Mesodermal cell (in vitro differentiated cells): Measurements from ENCODE around the gene CDH22.

ENCODE experiments used
- H3K27ac ChIP-seq: 2 replicates; pipeline ENCODE4 v1.7.0; 2013; ENCODE audit warnings: mild to moderate bottlenecking, low read depth, low read length, moderate library complexity; ENCODE audit not compliant: severe bottlenecking
- H3K36me3 ChIP-seq: 2 replicates; pipeline ENCODE4 v1.7.1; 2013; ENCODE audit warnings: mild to moderate bottlenecking, low read length, moderate library complexity; ENCODE audit not compliant: control insufficient read depth, insufficient read depth
- H3K4me1 ChIP-seq: one replicate; pipeline ENCODE4 v1.7.1; 2013; ENCODE audit warnings: mild to moderate bottlenecking, low read length; ENCODE audit not compliant: insufficient read depth, control insufficient read depth, poor library complexity, severe bottlenecking
- H3K4me3 ChIP-seq: 2 replicates; pipeline ENCODE4 v1.7.0; 2013; ENCODE audit warnings: low read length, control low read depth, mild to moderate bottlenecking; ENCODE audit not compliant: insufficient read depth, poor library complexity, severe bottlenecking; ENCODE audit errors: extremely low read depth
- H3K9me3 ChIP-seq: 2 replicates; pipeline ENCODE4 v1.7.1; 2013; ENCODE audit warnings: mild to moderate bottlenecking, low read length, moderate library complexity; ENCODE audit not compliant: control insufficient read depth
- WGBS, 2 experiments: methylation state at CpG; one replicate each; pipeline ENCODE4 v1.1.5; 2013; ENCODE audit warnings: missing lambda C conversion rate in 2 of 2; ENCODE audit not compliant: insufficient coverage in 2 of 2; 5-methylcytosine and 5-hydroxymethylcytosine counted together

The CDH22 gene

DNA sequence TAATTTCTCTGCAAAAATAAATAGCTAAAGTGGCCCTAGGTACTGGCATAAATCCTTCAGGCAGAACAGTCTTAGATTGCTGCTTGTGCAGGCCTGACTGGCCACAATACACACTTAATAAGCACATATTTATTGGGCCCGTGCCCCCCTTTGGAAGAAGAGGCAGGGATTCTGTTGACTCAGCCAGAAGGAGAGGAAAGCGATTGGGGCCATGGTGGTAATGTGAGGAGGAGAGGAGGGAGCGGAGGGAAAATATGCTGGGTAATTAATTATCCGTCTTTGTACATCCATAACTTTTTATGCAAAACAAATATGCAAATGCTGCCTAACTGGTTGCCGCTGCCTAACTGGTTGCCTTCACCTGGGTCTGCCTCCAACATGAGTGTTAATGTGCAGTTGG lies 154.0 kb downstream of the CDH22 start:
- no peak overlapping the region for H3K27ac ChIP-seq
- H3K4me3 ChIP-seq, result no peak overlapping the region
- peaks cover 7% of the 10 kb centered on the region for H3K4me1 ChIP-seq
- 67 to 100% methylated on average over 1 of the region's 5 CpGs for WGBS, 2 experiments
- H3K9me3 ChIP-seq, result no peaks in the 10 kb centered on the region
- H3K36me3 ChIP-seq, result no peaks in the 10 kb centered on the region

DNA sequence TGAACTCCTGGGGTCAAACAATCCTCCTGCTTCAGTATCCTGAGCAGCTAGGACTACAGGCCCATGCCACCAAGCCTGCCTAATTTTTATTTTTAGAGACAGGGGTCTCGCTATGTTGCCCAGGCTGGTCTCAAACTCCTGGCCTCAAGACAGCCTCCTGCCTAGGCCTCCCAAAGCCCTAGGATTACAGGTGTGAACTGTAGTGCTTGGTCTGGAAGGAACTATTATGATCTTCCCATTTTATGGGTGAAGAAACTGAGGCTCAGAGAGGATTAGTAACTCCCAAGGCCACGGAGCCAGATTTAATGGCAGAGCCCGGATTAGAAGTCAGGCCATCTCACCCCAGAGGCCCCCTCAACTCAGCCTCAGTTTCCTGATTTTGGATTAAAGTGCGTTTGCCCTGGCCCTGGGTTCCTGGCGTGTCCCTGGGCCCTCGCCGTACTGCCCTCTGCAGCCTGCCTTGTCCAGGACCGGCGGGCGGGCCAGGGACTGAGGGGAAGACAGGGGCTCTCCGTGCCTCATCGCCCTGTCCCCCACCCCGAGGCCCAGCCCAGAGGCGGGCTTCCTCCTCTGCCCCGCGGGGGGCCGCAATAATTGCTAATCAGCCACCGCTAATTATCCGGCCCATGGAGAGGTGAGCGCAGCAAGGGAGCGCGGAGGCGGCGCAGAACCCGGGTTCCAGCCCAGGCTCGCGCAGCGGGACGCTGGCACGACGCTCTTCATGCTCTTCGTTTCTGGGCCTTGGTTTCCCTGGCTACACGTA lies 155.3 kb downstream of the CDH22 start:
- WGBS, 2 experiments, result 88 to 93% methylated on average over 26 to 30 of the region's 33 CpGs

DNA sequence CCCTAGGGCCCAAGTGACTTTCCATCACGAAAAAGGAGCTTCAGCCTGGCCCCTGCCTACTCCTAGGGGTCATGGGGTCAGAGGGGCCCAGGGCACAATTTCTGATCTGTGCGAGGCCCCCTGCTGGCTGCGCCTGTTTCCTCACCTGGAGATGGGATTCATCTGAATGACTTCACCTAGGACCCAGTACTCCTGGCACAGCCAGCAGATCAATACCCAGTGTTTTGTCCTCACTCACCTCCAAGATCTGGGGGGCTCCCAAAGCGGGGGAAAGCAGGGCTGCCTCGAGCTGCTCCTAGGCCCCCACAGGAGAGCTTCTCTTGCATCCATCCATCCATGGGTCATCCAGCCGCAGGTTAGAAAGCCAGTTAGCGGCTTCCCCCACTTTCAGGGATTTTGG lies 156.4 kb downstream of the CDH22 start:
- H3K4me1 ChIP-seq, result no peaks in the 10 kb centered on the region
- WGBS, 2 experiments, result 50 to 64% methylated on average over 3 to 5 of the region's 7 CpGs
- no peak overlapping the region for H3K4me3 ChIP-seq
- H3K9me3 ChIP-seq, result no peaks in the 10 kb centered on the region
- H3K27ac ChIP-seq, result no peak overlapping the region
- no peaks in the 10 kb centered on the region for H3K36me3 ChIP-seq

More for the DNA sequence above, 155.3 kb downstream of the CDH22 start:
- Histone ChIP-seq H3K4me1 (no peaks in the 10 kb centered on the region), H3K27ac (no peak overlapping the region), H3K4me3 (no peak overlapping the region), H3K36me3 (no peaks in the 10 kb centered on the region), H3K9me3 (no peaks in the 10 kb centered on the region)

DNA sequence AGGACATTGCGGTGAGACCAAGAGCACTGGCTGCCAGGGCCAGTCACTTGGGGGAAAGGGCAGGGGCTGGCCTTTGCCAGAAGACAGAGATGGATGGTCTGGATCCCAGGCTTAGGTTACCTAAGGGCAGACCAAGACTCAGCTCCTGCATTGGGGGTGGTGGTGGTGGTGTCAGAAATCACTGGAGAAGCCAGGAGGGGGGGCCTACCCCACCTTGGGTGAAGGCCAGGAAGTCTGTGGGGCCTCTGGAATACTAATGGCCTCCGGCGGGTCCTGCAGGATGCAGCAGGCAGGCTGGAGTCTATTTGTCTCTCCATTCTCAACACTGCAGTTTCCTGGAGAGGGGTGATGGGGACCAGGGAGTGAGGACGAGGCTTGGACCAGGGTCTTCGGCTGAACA lies 157.4 kb downstream of the CDH22 start:
- Histone ChIP-seq H3K4me3 (no peak overlapping the region), H3K9me3 (no peaks in the 10 kb centered on the region), H3K36me3 (no peaks in the 10 kb centered on the region), H3K4me1 (no peaks in the 10 kb centered on the region), H3K27ac (no peak overlapping the region)
- WGBS, 2 experiments, result 83 to 87% methylated on average over 1 to 5 of the region's 5 CpGs

DNA sequence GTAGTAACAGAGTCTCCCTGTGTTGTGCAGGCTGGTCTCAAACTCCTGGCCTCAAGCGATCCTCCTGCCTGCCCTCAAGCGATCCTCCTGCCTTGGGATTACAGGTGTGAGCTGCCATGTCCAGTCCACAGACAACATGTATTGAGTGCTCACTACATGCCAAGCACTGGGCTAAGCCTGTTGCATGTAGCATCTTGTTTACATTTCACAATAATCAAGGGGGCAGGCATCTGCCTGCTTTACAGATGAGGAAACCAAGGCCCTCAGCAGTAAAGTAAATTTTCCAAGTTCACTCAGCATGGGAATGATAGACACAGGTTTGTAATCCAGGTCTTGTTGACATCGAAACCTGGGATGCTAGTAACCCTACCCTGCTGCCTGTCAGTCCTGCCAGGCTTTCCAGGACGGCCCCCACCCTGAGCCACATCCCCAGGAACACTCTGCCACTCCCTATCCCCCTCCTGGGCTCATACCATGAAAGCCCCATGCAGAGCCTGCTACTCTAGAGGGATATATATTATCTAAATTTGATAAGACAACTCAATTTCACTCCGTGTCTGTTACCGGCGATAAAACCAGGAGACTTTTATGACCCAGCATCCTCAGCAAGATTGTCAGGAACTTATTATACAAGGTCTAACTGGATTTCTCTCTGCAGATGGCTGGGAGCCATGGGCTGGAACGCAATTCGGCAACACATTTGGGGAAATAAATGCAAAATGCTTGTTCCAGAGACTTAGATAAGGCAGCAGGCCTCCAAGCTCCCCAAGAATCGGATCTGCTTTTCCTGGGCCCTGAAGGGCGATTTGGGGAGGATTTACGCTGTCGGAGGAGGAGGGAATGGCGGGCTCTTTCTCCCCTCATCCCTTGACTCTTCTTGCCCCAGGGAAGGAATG lies 159.7 kb downstream of the CDH22 start:
- 82 to 86% methylated on average over 9 to 11 of the region's 14 CpGs for WGBS, 2 experiments

DNA sequence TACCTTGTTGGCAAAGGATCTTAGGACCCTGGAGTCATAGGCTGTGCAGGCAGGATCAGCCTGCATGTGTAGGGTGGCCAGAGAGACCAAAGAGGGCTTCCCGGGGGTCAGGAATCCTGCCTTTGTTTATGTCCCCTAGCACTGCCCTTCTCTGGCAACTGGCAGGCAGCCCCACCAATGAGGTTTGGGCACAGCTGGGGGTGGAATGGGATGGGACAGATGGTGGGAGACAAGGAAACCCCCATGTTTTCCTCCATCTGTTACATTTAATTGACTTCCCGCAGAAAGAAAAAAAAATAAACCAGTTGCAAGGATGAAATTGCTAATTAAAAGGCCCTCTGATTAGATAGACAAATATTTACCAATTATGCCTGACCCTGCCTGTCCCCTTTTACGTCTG lies 162.6 kb downstream of the CDH22 start:
- 53 to 100% methylated on average over 1 to 2 of the region's 3 CpGs for WGBS, 2 experiments
- Histone ChIP-seq H3K36me3 (no peaks in the 10 kb centered on the region), H3K9me3 (no peaks in the 10 kb centered on the region), H3K4me3 (no peak overlapping the region), H3K4me1 (no peaks in the 10 kb centered on the region), H3K27ac (no peak overlapping the region)

More for the DNA sequence above, 159.7 kb downstream of the CDH22 start:
- Histone ChIP-seq H3K9me3 (no peaks in the 10 kb centered on the region), H3K27ac (no peak overlapping the region), H3K4me3 (no peak overlapping the region), H3K36me3 (no peaks in the 10 kb centered on the region), H3K4me1 (no peaks in the 10 kb centered on the region)

DNA sequence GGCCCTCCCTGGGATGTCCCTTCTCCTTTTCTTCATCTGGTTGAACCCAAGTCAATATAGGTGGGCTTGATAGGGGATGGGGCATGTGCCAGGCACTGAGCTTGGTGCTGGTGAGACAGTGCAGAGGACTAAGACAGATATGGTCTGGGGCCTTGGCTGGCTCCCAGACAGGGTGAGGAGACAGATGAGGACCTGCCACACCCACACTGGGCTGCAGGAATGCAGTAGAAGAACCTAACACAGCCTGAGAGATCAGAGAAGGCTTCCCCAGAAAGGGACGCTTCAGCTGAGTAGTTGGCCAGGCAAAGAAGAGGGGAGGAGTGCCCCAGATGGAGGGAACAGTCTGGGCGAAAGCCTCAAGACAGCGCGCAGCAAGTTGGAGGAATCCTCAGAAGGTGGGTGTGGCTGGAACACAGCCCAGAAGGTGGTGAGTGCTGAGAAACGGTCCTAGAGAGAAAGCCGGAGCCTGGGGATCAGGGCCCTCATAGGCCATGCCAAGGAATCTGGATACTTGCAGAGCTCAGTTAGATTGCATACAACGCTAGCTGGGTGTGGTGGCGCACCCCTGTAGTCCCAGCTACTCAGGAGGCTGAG lies 163.8 kb downstream of the CDH22 start:
- WGBS, 2 experiments, result 78 to 79% methylated on average over 8 of the region's 8 CpGs
- H3K27ac ChIP-seq, result no peak overlapping the region
- H3K9me3 ChIP-seq, result no peaks in the 10 kb centered on the region
- H3K36me3 ChIP-seq, result no peaks in the 10 kb centered on the region
- no peak overlapping the region for H3K4me3 ChIP-seq
- H3K4me1 ChIP-seq, result peaks cover 4% of the 10 kb centered on the region

DNA sequence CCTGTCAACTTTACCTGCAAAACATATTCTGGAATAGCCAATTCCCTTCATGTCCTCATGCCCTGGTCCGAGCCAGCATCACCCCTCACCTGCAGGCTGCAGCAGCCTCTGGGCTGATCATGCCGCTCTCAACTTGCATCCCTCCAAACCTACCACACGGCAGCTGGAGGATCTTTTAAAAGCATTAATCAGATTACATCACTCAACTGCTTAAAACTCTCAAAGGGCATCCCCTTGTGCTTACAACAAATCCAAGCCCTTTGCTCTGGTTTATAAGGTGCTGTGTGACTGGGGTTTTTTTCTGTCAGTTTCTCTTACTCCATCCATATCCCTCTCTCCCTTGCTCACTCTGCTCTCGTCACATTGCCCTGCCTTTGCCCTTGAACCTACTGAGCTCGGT lies 166.2 kb downstream of the CDH22 start:
- Histone ChIP-seq H3K4me3 (no peak overlapping the region), H3K4me1 (peaks cover 8% of the 10 kb centered on the region), H3K27ac (no peak overlapping the region), H3K9me3 (no peaks in the 10 kb centered on the region), H3K36me3 (no peaks in the 10 kb centered on the region)
- 63 to 72% methylated on average over 4 to 5 of the region's 5 CpGs for WGBS, 2 experiments

DNA sequence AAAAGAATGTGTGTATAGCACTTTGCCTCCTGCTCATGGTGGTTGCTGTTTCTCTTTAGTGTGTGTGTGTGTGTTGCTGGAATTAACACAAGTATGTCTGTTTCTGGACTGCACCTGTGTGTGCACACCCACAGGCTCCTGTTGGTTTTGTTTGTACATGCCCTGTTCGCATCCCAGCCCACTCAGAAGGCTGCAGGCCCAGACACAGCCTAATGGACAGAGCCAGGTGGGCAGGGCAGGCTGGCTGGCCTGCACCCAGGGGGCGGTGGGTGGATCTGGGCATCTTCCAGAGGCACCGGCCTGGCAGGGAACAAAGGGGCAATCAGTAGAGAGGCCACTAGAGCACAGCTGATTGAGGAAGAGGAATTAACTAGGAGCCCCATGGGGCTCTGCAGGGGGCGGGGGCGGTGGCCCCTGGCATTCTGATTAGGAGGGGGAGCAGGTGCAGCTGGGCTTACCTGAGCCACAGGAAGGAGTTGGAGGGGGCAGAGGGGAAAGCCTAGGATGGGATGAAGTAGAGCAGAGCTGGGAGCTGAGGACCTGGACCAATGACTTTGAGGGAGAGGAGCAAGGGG lies 168.3 kb downstream of the CDH22 start:
- WGBS, 2 experiments, result 57 to 64% methylated on average over 5 of the region's 5 CpGs
- H3K4me3 ChIP-seq, result no peak overlapping the region
- H3K27ac ChIP-seq, result no peak overlapping the region
- H3K36me3 ChIP-seq, result no peaks in the 10 kb centered on the region
- H3K9me3 ChIP-seq, result no peaks in the 10 kb centered on the region
- H3K4me1 ChIP-seq, result peaks cover 8% of the 10 kb centered on the region

DNA sequence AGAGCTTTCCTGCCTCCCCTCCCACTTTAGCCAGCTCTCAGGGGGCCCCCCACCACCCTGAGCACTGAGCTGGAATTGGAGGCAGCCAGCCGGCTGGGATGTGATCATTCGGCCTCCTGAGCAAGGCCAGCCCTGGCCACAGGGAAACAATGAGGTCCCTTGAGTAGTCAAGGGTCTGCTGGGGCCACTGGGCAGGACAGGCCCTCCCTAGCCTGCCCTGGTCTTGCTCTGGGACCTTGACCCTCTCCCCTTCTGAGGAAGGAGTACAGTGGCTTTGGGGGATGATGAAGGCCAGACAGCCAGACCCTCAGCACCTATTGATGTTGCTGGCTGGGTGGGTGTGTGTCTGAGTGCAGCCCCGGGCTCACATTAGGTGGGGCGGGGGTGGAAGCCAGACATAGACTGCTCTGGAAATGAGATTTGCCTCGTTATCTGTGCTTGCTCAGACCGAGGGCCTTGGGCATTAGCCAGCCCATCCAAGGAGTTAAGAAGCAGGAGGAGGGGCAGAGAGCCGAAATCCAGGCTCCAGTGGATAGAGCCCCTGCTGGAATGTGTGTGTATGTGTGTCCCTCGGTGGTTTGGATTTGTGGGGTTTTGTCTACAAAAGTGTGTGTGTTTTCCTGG lies 168.9 kb downstream of the CDH22 start:
- peaks cover 8% of the 10 kb centered on the region for H3K4me1 ChIP-seq
- no peak overlapping the region for H3K4me3 ChIP-seq
- no peak overlapping the region for H3K27ac ChIP-seq
- no peaks in the 10 kb centered on the region for H3K9me3 ChIP-seq
- no peaks in the 10 kb centered on the region for H3K36me3 ChIP-seq
- WGBS, 2 experiments, result 61 to 64% methylated on average over 8 of the region's 8 CpGs
